NK-92 (cell line): Measurements from ENCODE around the gene OR4S1.
"Not testable (repeated sequence)": the region's sequence is repeated elsewhere in the genome, so short reads cannot be mapped to it uniquely, and the experiment has no call there.

Experiments
- DNase-seq: peaks from one replicate; lab custom pipeline; 2025; ENCODE audit not compliant: unreplicated experiment; lab: John Stamatoyannopoulos, UW

Gene OR4S1, protein sequence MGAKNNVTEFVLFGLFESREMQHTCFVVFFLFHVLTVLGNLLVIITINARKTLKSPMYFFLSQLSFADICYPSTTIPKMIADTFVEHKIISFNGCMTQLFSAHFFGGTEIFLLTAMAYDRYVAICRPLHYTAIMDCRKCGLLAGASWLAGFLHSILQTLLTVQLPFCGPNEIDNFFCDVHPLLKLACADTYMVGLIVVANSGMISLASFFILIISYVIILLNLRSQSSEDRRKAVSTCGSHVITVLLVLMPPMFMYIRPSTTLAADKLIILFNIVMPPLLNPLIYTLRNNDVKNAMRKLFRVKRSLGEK

DNA sequence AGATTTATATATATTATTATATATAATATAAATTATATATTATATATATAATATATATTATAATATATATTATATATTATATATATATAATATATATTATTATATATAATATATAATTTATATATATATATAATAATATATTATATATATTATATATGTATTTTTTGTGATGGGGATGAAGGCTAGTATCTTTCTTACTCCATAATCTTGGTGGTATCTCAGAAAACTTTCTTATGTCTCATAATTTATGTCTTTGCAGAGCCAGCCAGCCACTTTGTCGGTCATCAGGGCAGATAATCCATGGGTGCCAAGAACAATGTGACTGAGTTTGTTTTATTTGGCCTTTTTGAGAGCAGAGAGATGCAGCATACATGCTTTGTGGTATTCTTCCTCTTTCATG is at the start of gene OR4S1:
Gene OR4S1 (plus strand): TSS at position 301 of the 400 bp plus-strand sequence. CDS start 0 bp downstream, at position 301.
- DNase-seq = no peak

DNA sequence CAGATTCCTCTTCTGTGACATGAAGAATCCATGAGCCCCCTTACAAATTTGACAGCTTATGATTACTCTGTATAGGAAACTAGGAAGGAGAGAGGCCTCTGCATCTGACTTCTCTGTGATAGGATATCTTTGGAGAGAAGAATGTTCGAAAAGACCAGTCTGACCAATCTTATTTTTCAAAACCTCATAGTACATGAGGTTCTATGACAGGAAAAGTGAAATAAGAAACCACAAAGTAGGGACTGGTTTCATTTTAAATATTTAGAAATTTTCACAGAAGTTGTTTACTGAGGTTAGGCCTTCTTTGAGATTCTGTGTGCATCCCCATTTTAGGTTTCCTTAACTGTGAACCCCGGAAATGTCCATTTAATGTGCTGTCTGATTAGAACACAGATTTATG is 44.4 kb upstream of the OR4S1 start:
- no peak for DNase-seq

DNA sequence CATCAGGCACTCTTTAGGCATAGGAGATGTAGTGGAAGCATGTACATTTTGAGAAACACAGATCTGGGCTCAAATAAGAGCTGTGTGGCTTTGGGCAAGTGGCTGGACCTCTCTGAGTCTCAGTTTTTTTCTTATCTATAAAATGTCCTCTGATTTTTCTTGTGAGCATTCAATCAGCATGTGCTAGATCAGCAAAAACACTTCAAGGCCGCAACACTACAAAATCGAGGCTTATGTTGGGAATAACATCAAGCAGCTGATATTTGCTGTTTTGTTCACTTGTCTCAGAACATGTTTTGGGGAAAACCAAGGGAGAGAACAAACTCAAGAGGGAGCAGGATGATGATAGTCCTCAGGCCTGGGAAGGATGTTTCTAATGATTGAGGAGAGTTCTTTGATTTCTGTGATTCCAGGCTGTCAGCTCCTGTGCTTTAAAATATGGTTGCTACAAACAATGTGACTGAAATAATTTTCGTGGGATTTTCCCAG is 42.6 kb upstream of the OR4S1 start, which contains the start of gene OR4X1:
Gene OR4X1 (plus strand): TSS at position 439 of the 489 bp plus-strand sequence. CDS start 0 bp downstream, at position 439.
- DNase-seq = no peak

DNA sequence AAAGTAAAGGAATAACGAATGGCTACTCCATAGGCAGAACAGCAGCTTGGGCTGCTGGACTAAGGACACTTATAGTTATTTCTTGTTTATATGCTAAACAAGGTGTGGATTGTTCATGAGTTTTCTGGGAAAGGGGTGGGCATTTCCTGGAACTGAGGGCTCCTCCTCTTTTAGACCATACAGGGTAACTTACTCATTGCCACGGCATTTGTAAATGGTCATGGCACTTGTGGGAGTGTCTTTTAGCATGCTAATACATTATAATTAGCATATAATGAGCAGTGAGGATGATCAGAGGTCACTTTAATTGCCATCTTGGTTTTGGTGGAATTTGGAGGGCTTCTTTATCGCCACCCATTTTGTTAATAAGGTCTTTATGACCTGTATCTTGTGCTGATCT is 35.4 kb upstream of the OR4S1 start:
- no peak for DNase-seq

DNA sequence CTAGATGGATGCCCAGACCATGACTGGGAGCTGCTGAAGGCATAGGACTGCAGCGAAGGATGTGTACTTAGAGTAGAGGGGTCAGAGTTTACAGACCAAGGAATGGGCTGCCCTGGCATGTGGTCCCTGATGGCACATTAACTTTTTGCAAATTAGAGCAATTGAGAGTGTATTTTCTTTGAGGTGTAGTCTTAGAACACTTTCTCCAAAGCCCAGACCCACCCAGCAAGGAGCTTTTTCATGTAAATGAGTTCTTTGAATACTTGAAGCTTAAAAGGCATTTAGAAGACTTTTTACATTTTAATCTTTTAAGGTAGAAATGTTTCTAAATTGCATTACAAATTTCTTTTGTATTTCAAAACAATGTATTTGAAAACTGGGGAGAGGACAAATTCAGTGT is 33.4 kb upstream of the OR4S1 start:
- DNase-seq = no peak

DNA sequence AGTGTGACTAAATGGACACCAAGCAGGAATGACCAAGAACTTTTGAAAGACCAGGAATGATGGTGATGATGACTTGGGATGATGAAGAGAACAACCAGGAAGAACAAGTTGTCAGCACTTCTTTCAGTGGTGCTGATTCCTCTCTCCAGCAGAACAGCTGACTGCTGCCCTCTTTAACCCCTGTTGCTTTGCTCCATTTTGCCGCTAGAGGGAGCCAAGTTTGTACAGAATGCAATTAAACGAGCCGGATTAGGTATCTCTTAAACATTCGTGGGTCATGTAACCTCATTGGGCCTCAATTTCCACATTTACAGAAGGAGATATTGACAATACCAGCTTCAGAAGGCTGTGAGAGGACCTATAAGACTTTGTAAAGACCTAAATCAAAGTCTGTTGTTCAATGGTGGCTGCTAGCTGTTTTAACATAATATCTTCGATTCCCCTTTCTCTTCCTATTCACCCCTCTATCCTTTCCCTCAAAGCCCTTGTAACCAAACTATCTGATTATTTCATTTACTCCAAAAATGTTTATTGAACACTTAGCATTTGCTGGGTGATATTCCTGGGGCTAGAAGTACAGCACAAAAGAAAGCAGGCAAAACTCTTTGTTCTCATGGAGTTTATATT is 1.9 kb downstream of the OR4S1 start:
- no peak for DNase-seq

DNA sequence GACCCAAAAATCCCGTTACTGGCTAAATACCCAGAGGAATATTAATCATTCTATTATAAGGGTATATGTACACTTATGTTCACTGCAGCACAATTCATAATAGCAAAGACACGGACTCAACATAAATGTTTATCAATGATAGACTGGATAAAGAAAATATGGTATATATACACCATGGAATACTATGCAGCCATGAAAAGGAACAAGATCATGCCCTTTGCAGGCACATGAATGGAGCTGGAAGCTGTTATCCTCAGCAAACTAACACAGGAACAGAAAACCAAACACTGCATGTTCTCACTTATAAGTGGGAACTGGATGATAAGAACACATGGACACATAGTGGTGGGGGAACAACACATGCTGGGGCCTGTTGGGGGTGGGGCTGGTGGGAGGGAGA is 7.6 kb downstream of the OR4S1 start:
- DNase-seq = not testable (repeated sequence)

DNA sequence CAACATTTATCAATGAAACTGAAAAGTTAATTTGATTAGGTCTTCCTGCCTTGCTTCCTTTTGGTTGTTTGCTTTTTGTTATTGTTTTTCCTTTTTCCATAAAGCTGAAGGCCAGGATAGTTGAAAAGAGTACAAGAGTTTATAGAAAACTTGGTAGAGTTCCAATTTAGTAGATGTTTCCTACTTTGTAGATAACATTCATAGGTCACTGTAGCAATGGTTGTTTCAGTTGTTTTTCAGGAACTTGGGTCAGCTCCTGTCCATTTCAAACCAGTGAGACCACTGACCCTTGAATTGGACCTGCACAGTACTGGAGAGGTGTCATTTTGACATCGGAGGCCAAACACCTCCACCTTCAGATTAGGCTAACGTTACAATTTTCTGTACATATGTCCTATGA is 13.8 kb downstream of the OR4S1 start:
- not testable (repeated sequence) for DNase-seq

DNA sequence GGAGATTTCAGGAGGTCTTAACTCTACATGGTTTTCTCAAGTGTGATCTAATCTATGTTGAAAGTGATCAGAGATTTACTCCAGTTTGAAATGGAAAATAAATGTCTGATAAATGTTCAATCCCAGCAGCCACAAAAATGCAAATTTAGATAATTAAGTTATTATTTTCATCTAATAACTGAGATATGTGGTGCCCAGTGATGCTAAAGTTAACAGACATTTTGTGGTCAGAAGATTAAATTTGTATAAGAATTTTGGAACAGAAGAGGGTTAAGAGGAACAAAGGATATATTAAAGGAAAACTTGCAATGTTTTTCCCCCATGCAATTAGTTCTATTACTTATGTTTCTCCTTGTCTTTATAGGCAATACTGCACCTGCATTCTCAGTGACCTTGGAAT is 18.6 kb downstream of the OR4S1 start, which contains the start of gene OR4C3:
Gene OR4C3 (plus strand): TSS at position 301 of the 400 bp plus-strand sequence. CDS start 102 bp downstream, outside the sequence.
- not testable (repeated sequence) for DNase-seq

DNA sequence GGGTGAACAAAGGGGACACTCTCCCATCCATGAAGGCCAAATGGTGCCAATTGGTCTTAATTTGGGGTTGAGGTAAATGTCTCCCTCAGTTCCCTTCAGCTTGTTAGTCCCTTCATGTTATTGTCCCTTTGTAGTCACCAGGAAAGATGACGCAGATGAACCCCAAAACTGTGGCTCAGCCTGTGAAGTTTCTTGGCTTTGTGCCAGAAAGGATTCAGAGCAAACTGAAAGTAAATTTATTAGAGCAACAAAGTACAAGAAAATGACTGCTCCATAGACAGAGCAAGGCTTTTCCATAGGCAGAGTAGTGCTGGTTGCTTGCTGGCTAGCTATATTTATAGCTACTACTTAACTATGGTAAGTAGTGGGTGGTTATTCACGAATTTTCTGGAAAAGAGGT is 35.4 kb downstream of the OR4S1 start:
- no peak for DNase-seq

DNA sequence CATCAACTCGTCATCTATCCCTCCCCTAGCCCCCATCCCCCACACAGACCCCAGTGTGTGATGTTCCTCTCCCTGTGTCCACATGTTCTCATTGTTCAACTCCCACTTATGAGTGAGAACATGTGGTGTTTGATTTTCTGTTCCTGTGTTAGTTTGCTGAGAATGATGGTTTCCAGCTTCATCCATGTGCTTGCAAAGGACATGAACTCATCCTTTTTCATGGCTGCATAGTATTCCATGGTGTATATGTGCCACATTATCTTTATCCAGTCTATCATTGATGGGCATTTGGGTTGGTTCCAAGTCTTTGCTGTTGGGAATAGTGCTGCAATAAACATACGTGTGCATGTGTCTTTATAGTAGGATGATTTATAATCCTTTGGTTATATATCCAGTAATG is 36.5 kb downstream of the OR4S1 start:
- DNase-seq = not testable (repeated sequence)

DNA sequence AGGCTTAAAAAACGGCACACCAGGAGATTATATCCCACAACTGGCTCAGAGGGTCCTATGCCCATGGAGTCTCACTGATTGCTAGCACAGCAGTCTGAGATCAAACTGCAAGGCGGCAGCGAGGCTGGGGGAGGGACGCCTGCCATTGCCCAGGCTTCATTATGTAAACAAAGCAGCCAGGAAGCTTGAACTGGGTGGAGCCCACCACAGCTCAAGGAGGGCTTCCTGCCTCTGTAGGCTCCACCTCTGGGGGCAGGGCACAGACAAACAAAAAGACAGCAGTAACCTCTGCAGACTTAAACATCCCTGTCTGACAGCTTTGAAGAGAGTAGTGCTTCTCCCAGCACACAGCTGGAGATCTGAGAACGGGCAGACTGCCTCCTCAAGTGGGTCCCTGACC is 40.3 kb downstream of the OR4S1 start:
- DNase-seq = not testable (repeated sequence)

DNA sequence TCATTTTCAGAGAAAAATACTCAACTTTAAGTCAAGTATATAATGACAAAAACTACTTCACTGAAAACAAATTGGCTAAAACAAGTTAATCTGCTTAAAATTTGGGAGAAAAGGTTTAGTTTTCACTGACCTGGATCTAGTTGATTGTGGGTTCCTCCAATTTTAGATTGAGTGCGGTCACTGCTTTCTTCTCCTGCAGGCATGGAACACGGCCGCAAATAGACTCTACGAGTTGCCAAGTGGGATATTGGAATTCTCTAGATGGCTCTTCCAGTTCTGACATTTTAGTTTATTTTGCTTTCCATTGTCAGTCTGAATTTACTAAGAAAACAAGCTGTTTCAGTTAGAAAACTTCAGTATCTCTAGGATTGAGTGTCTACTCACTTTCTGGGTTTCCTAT is 48.0 kb downstream of the OR4S1 start:
- no peak for DNase-seq

DNA sequence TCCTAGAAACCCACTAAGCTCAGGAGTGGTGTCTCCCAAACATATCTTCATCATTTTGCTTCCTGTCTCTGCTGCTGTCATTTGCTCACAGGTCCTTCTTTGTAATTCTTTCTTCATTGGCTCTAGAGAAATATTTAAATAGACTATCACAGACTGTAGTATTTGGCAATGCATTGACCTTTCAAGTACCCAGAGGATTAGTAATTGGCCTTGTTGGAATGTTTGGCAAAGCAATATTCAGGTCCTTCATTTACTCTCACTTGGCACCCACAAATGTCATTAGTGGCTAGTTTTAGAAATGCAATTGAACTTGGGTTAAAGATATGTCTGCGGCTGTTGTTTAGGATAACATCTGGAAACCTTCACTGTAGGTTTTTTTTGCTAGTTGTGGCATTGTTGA is 48.7 kb downstream of the OR4S1 start:
- no peak for DNase-seq
